Measurements from ENCODE around the gene ANO8.

- TF ChIP-seq EZH2 (IDR thresholded peaks at IDR 0.05; ENCODE audit: borderline replicate concordance, low read depth, low read length, severe bottlenecking) (no peak), CTCF (IDR thresholded peaks at IDR 0.05; ENCODE audit: extremely low read depth in 1 of 2, insufficient read depth in 1 of 2, low read depth in 1 of 2, low read length in 2 of 2) (no peak), POLR2A (IDR thresholded peaks at IDR 0.05; ENCODE audit: low read depth, low read length) (no peak), POLR2AphosphoS5 (IDR thresholded peaks at IDR 0.05; ENCODE audit: insufficient read depth, low read depth, low read length) (peak; percentile 31), MYC (IDR thresholded peaks at IDR 0.05; ENCODE audit: low read depth, low read length) (no peak), GATA2 (IDR thresholded peaks at IDR 0.05; ENCODE audit: insufficient read depth, insufficient read length, low read depth, low read length) (peak; percentile 70), JUN (IDR thresholded peaks at IDR 0.05; ENCODE audit: borderline replicate concordance, insufficient read depth, insufficient read length, low read depth) (peak; percentile 33)
- TF ChIP-seq, protein P1, sequence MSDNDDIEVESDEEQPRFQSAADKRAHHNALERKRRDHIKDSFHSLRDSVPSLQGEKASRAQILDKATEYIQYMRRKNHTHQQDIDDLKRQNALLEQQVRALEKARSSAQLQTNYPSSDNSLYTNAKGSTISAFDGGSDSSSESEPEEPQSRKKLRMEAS (IDR thresholded peaks at IDR 0.05; ENCODE audit: insufficient read depth, insufficient read length) = no peak
Measured at GRCh38 chr19:17296273-17296672, 38.4 kb downstream of the ANO8 start.

Data from endothelial cell of umbilical vein (primary cell).